ENCODE data around the gene GNL3L. TPM values are rescaled to one million over a fixed set of nuclear protein-coding genes. Genes with fewer than 3 reads are reported as not detected.
A peak's percentile ranks its signal among the peaks of the same experiment; 100 is the strongest.

The GNL3L gene
- total and polyA plus RNA-seq, 2 of the 13 experiments (the other 11 are each of a cell fraction or from before 2014, with no cell fraction given) = 12.1 to 32.6 TPM

GRCh38 chrX:54482839-54483593, 47.0 kb upstream of the GNL3L start:
- no peaks in the 10 kb centered on the region for H3K36me3 ChIP-seq (replicated peaks in 1 of 2; ENCODE audit: control insufficient read depth in 1 of 2, insufficient read depth in 2 of 2, low read length in 2 of 2)
- intact Hi-C loops (cut with micrococcal nuclease; ENCODE audit: unreplicated experiment) (no loop called here), in situ Hi-C loops (cut with HindIII; ENCODE audit: extremely low pct_ligation_motif_present, low pct_unique_long_range_greater_than_20kb) (no loop called here)
- H3K27ac ChIP-seq (ENCODE audit: extremely low read length, insufficient read depth, low read length) = no peak overlapping the region
- FAIRE-seq (no peak), ATAC-seq (no peak), DNase-seq (ENCODE audit: low spot score) (no peak)
- H3K9ac ChIP-seq (ENCODE audit: insufficient read depth, low read depth, low read length) = no peak overlapping the region
- peaks cover 30% of the 10 kb centered on the region for H3K4me1 ChIP-seq (ENCODE audit: insufficient read depth, low read length)
- BruUV-seq (replicated peaks) = no TSS peak
- no peaks in the 10 kb centered on the region for H3K79me2 ChIP-seq (ENCODE audit: insufficient read depth, low read length)
- POLR2A ChIA-PET = no interaction called here
- H2AFZ ChIP-seq (ENCODE audit: low read length) = no peak overlapping the region
- TF ChIP-seq HIC2 (CRISPR knock-in tag; IDR thresholded peaks at IDR 0.05; ENCODE audit: low read depth) = no peak
- peak; percentile 20; the same call in 1 of the 2 replicates for TF ChIP-seq ZBTB33 (CRISPR knock-in tag; IDR thresholded peaks at IDR 0.05)
- TF ChIP-seq ZNF432 (CRISPR knock-in tag; IDR thresholded peaks at IDR 0.05; ENCODE audit: borderline replicate concordance) = no peak
- no peak for TF ChIP-seq ARID4A (CRISPR knock-in tag; IDR thresholded peaks at IDR 0.05; ENCODE audit: borderline replicate concordance)
- TF ChIP-seq NONO (IDR thresholded peaks at IDR 0.05) = no peak
- TF ChIP-seq NONO (CRISPR knock-in tag; conservative IDR thresholded peaks at IDR 0.05) = no peak
- no peak for TF ChIP-seq GABPB1 (CRISPR knock-in tag; IDR thresholded peaks at IDR 0.05)
- peak; percentile 66 for TF ChIP-seq ZNF629 (CRISPR knock-in tag; conservative IDR thresholded peaks at IDR 0.05)
- H4K20me1 ChIP-seq (ENCODE audit: insufficient read depth, low read length) = no peaks in the 10 kb centered on the region
- no peaks in the 10 kb centered on the region for H3K27me3 ChIP-seq (ENCODE audit: control insufficient read depth in 1 of 2, insufficient read depth in 2 of 2, low read length in 2 of 2)
- H3K4me2 ChIP-seq (ENCODE audit: low read depth, low read length) = no peak overlapping the region
- H3K4me3 ChIP-seq (replicated peaks in 1 of 3; ENCODE audit: insufficient read depth in 1 of 3, low read depth in 2 of 3, low read length in 3 of 3) = no peak overlapping the region
- WGBS (ENCODE audit: low lambda C conversion rate) = 91% methylated on average over 11 of the region's 21 CpGs
- no peaks in the 10 kb centered on the region for H3K9me3 ChIP-seq (ENCODE audit: low read length)
- CTCF ChIA-PET (ENCODE audit: low intra/inter-chr PET ratio, low total read pairs) = no interaction called here
